Right atrium auricular region (tissue), 2 donors: ENCODE results near the gene VSIG10. TPM values are rescaled to one million over a fixed set of nuclear protein-coding genes. Genes with fewer than 3 reads are reported as not detected.
A peak's percentile ranks its signal among the peaks of the same experiment; 100 is the strongest.

Source experiments
- DNase-seq: peaks from one replicate; pipeline ENCODE4 v3.0.0-alpha.2; 2019; ENCODE audit warnings: low spot score
- H3K27ac ChIP-seq, 2 donors: fragments of 200-600 bp; sonication (generic); 1 replicate in 1 of 2; 2 replicates in 1 of 2; pipeline ENCODE4 v1.5.1; 2016 to 2019
- H3K27me3 ChIP-seq, 2 donors: fragments of 200-600 bp; sonication (generic); one replicate each; pipeline versions ENCODE4 v1.5.1 to v1.6.0; 2017 to 2019
- H3K36me3 ChIP-seq: fragments of 200-600 bp; sonication (generic); one replicate; pipeline ENCODE4 v1.5.1; 2016
- H3K4me1 ChIP-seq, 2 donors: fragments of 200-600 bp; sonication (generic); one replicate each; pipeline versions ENCODE4 v1.5.1 to v1.6.0; 2017 to 2019
- H3K4me3 ChIP-seq, 2 donors: fragments of 200-600 bp; sonication (generic); 1 replicate in 1 of 2; 2 replicates in 1 of 2; pipeline ENCODE4 v1.5.1; 2017 to 2019; ENCODE audit warnings: mild to moderate bottlenecking in 1 of 2, moderate library complexity in 1 of 2
- H3K9me3 ChIP-seq, 2 donors: fragments of 200-600 bp; sonication (generic); one replicate each; pipeline ENCODE4 v1.5.1; 2019
- total RNA-seq, 2 donors: library from RNA; depleted of rRNA; stranded (reverse); fragments of >200 nt; gene quantifications; one replicate each; pipeline ENCODE4 v1.1.0, GENCODE V29; 2016
- TF ChIP-seq, protein P1 (sequence below), 2 donors: fragments of 200-600 bp; sonication (generic); IDR thresholded peaks; one replicate each; pipeline ENCODE4 v1.5.1; 2019; ENCODE audit warnings: antibody characterized with exemption in 2 of 2

The VSIG10 gene
- total RNA-seq, 2 donors from 2014 or later, result 11.0 to 12.4 TPM

- Histone ChIP-seq H3K27me3 (no peaks in the 10 kb centered on the region), H3K36me3 (no peaks in the 10 kb centered on the region), H3K4me1 (peaks cover 0 to 10% of the 10 kb centered on the region in 2 donors), H3K9me3 (no peaks in the 10 kb centered on the region), H3K4me3 (no peak overlapping the region), H3K27ac (no peak overlapping the region)
- no peak for DNase-seq
- TF ChIP-seq, protein P1, sequence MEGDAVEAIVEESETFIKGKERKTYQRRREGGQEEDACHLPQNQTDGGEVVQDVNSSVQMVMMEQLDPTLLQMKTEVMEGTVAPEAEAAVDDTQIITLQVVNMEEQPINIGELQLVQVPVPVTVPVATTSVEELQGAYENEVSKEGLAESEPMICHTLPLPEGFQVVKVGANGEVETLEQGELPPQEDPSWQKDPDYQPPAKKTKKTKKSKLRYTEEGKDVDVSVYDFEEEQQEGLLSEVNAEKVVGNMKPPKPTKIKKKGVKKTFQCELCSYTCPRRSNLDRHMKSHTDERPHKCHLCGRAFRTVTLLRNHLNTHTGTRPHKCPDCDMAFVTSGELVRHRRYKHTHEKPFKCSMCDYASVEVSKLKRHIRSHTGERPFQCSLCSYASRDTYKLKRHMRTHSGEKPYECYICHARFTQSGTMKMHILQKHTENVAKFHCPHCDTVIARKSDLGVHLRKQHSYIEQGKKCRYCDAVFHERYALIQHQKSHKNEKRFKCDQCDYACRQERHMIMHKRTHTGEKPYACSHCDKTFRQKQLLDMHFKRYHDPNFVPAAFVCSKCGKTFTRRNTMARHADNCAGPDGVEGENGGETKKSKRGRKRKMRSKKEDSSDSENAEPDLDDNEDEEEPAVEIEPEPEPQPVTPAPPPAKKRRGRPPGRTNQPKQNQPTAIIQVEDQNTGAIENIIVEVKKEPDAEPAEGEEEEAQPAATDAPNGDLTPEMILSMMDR (IDR thresholded peaks at IDR 0.05), result no peak
These were observed 3.2 kb upstream of the VSIG10 start for GRCh38 chr12:118107011-118107410.

DNA sequence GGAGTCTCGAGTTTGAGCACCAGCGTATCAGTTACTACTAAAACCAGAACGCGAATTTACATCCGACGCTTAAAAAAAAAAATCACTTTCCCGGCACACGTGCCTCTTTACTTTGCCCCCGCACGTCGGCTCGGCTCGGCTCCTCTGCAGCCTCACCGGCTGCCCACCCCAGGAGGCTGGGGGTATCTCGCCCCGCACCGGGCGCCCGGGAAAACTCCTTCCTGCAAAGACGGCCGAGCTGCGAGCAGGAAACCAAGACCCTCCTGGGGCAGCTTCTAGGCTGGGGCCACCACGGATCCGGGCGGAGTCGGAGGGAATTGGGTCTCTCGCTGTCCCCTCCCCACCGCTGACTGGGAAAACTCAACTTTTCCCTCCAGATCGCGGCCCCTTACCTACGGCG lies 610 bp downstream of the VSIG10 start:
- Histone ChIP-seq H3K9me3 (no peaks in the 10 kb centered on the region), H3K4me1 (peaks cover 0 to 10% of the 10 kb centered on the region in 2 donors), H3K27me3 (no peaks in the 10 kb centered on the region), H3K27ac (peak overlapping the region; percentile 78 to 85), H3K36me3 (no peaks in the 10 kb centered on the region), H3K4me3 (peak overlapping the region; percentile 60 to 92)
- TF ChIP-seq, protein P1 (IDR thresholded peaks at IDR 0.05), result no peak
- no peak for DNase-seq

DNA sequence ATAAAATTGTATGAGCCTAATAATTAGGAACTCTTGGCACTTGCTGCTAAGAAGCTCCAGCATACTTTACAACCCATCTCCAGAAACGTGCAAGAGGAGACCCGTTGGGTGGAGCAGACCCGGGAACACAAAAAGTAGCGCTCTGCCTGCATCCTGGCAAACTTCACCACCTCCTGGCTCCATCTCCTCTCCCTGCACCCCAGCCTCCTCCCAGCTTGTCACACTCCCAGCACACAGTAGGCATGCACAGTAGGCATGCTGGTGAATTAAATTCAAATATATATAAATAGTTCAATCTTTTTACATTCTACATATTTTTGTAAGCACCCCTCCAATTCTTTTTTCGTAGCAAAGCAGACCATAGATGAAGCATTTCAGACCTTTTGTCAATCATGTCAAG lies 1.2 kb downstream of the VSIG10 start:
- no peak for DNase-seq
- Histone ChIP-seq H3K4me3 (peak overlapping the region; percentile 60 to 92), H3K27me3 (no peaks in the 10 kb centered on the region), H3K9me3 (no peaks in the 10 kb centered on the region), H3K36me3 (no peaks in the 10 kb centered on the region), H3K27ac (no peak overlapping the region), H3K4me1 (peaks cover 0 to 10% of the 10 kb centered on the region in 2 donors)
- TF ChIP-seq, protein P1 (IDR thresholded peaks at IDR 0.05), result no peak

DNA sequence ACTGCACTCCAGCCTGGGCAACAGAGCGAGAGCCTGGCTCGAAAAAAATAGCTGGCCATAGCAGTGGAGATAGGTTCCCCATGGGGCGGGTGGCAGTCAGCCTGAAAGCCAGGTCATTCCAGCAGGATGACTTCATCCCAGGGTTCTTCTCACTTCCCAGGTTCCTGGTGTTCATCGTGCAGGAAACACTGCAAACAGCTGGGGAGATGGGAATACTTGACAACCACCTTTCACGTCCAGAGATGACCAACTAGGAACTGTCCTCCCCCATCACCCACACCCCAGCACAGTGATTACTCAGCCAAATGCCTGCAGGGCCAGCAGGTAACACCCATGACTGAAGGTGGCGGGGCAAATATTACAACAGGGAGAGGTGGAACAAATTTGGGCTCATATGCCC lies 1.7 kb downstream of the VSIG10 start:
- no peaks in the 10 kb centered on the region for H3K36me3 ChIP-seq
- DNase-seq, result no peak
- TF ChIP-seq, protein P1 (IDR thresholded peaks at IDR 0.05), result no peak
- peaks cover 0 to 10% of the 10 kb centered on the region in 2 donors for H3K4me1 ChIP-seq
- no peaks in the 10 kb centered on the region for H3K27me3 ChIP-seq
- no peaks in the 10 kb centered on the region for H3K9me3 ChIP-seq
- H3K4me3 ChIP-seq, result no peak overlapping the region
- no peak overlapping the region for H3K27ac ChIP-seq

GRCh38 chr12:118101051-118101450 lies 2.8 kb downstream of the VSIG10 start:
- H3K36me3 ChIP-seq, result no peaks in the 10 kb centered on the region
- no peaks in the 10 kb centered on the region for H3K9me3 ChIP-seq
- H3K4me3 ChIP-seq, result no peak overlapping the region
- H3K27ac ChIP-seq, result no peak overlapping the region
- no peak for DNase-seq
- peaks cover 0 to 10% of the 10 kb centered on the region in 2 donors for H3K4me1 ChIP-seq
- TF ChIP-seq, protein P1 (IDR thresholded peaks at IDR 0.05), result no peak
- no peaks in the 10 kb centered on the region for H3K27me3 ChIP-seq
